GM21737 (cell line): ENCODE measurements around the gene CPA3.

ENCODE experiments used
- ATAC-seq: cut with Tn5 transposase; IDR thresholded peaks from one replicate; pipeline ENCODE4 v1.9.1; 2021; ENCODE audit warnings: mild to moderate bottlenecking, moderate library complexity; ENCODE audit not compliant: unreplicated experiment

Gene CPA3

DNA sequence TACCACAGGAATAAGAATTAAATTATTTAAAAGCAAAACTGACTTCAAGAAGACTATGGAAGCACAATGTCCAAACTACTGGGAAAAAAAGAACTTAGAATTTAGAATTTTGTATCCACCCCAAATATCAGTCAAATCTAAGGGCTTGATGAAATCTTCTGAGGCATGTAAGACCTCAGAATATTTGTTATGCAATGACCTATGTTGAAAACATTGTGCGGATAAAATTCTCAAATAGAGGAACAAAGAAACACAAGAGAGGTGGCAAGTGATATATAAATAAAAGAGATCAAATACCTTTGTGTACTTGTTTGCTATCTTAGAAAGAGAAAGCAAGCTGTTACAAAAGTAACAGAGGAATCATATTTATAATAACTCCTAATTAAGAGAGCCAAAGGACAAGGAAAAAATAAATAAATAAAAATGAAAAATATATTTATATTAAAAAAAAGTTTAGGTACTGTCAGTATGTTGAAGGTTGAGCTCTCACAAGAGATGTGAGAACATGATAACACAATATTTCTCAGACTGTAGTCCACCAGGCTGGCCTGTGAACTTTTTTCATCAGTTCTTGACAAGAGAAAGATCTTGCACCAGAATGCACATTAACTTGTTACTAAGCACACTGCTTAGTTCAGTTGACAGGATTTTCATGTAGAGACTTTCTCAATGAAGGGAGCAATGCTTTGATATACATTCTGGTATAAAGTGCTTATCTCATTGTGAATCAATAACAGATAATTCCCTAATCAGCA lies 50.0 kb downstream of the CPA3 start:
- ATAC-seq = no peak

DNA sequence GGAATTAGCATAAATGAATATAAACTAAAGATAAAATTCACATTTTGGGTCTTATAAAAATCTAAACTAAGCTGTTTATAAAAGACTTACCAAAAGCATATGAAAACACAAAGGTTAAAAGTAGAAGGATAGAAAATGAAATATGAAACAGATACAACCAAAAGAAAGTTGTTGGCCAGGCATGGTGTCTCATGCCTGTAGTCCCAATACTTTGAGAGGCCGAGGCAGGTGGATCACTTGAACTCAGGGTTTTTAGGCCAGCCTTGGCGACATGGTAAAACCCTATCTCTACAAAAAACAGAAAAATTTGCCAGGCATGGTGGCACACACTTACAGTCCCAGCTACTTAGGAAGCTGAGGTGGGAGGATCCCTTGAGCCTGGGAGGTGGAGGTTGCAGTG lies 51.0 kb downstream of the CPA3 start:
- ATAC-seq = no peak

DNA sequence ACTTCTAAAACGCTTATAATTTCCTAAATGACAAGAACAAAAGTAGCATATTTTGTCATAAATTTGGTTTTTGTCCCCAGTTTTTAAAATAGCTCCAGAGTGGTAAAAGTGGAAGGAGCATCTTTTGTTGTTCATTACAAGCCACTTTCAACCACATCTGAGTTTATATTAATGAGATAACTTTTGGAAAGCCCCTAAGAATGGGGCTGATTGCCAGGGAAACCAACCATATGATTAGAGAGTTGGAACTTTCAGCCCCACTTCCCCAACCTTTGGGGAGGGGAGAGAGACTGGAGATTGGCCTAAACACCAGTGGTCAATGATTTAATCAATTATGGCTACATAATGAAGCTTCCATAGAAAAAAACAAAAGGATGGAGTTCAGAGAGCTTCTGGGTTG lies 57.4 kb downstream of the CPA3 start:
- ATAC-seq = no peak

DNA sequence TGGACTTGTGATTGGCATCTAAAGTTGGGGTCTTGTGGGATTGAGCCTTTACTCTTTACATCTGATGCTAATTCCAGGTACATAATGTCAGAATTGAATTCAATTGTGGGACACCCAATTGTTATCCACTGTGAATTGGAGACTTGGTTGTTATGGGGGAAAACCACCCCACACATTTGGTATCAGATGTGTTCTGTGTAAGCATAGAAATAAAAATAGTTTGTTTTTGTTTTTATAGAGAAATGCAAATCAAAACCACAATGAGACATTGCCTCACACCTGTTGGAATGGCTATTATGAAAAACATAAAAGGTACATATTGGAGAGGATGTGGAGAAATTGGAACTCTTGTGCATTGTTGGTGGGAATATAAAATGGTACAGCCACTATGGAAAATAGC lies 58.5 kb downstream of the CPA3 start:
- no peak for ATAC-seq

DNA sequence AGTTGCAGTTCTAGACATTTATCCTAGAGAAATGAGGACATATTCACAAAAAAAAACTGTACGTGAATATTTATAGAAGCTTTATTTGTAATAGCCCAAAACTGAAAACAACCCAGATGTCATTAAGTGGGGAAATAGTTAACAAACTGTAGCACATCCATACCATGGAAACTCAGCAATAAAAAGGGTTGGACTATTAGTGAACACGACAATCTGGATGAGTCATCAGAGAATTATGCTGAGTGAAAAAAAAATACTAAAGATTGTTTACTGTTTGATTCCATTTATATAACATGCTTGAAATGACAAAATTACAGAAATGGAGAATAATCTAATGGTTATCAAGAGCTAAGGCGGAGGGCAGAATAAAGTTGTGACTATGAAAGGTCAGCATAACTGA lies 59.5 kb downstream of the CPA3 start:
- no peak for ATAC-seq

DNA sequence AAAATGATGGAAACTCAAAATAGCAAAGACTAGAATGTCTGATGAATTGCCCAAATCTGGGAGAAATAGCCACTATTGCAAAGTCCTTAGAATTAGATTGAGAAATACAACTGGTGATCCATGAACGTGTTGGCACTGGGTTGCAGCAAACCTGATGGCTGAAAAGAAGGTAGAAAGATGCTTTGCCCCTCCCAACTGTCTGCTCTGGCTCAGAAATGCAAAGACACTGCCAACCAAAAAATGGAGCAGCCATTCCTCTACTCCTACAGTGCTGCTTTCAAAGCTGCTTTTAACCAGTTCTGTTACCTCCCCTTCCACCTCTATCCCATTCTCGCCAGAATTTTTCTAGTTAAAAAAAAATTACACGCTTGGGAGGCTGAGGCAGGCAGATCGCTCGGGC lies 60.7 kb downstream of the CPA3 start:
- ATAC-seq = no peak

DNA sequence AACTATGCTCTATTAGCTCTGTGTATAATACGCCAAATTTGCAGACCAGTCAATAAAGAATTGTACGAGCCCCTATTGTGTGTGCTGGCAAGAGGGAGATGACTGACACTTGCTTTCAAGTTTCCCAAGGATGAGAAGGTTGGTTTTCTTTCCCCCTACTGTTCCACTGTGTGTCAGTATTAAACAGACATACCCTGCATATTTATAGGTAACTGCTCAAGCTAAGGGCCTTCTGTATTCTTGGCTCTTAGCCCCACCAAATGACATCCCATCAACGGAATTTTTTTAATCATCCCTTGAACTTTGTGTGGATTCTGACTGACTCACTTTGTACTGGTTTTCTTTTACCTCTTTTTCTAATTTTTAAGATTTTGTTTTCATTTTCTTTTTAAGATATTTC lies 65.7 kb downstream of the CPA3 start:
- ATAC-seq = no peak

DNA sequence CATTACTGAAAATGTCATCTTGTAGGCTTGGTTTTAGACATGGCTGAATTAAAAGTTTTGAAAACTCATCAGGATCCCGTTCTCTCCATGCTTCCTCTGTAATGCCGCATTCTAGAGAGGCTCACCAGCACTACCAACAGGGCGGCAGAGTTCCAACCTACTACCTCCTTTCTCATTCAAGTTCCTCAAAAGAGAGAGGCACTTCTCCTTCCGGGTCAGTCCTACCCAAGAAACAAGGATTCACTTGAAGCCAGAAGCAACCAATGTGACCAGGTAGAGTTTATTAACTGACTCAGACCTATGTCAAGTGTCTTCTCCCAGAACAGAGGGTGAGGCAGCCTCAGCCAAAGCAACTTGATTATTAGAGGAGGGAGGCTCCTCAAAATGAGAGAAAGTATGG lies 66.5 kb downstream of the CPA3 start:
- no peak for ATAC-seq

DNA sequence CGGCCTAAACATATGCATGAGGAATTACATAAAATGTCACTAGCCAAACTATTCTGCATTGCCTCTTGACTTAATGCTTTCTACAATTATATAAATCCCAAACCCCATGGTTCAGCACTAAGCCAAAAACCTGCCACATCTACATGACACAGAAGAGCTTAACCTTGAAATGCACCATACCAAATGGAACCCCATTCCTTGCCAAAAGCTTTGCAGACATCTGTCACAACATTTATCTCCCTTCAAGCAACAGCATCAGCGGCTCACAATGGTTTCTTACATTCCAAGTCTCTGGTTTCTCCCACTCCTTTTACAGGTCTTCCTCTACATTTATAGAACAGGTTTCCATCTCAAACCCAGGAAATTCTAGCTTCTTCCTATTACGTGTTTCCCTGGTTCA lies 67.9 kb downstream of the CPA3 start:
- no peak for ATAC-seq

DNA sequence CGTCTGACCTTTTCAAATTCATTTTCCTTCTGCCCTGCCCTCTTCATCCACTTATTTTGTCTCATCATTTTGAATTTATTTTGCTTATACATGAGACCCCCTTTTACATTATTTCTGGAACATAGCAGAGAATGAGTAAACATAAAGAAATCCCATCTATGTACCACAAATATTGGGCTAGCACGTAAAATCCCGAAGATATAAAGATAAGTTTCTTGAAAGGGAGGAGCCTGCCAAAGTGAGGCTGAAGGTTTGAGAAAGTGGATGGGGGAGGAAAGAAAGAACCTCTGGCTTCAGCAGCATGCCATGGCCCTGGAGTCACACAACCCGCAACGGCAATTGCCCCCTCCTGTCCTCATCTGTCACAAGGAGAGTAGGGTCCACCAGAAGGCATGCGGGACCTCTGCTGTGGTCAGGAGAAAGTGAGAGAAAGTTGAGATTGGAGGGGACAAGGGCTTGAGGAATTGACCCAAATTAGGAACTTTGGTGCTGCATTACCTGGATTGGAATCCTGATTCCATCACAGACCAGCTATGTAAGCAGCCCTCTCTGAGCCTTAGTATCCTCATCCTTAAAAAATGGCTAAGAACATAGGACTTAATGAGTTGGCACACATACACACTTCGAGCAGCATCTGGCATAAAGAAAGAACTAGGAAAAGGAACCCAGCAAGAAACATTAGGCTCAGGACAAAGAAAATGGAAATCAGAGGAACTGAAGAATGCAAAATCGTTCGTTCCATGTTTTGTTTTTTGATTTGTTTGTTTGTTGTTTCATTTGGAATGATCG lies 72.6 kb downstream of the CPA3 start:
- ATAC-seq = no peak

DNA sequence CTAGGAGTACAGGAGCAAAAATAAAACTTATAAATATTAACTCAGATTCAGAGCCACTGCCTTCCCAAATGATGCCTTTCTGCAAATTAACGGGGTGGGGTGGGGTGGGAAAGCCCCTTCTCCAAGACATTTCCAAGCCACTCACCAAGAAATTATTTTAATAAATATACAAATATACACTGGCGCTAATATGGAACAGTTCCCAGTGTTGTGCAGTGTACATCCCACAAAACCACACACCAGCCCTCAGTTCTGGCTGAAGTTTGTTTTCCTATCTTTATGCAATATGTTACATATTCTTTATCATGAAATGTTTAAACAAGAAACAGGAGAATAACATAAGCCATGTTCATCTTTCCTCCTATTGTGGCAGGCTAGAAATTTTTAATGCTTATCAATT lies 73.2 kb downstream of the CPA3 start:
- no peak for ATAC-seq

DNA sequence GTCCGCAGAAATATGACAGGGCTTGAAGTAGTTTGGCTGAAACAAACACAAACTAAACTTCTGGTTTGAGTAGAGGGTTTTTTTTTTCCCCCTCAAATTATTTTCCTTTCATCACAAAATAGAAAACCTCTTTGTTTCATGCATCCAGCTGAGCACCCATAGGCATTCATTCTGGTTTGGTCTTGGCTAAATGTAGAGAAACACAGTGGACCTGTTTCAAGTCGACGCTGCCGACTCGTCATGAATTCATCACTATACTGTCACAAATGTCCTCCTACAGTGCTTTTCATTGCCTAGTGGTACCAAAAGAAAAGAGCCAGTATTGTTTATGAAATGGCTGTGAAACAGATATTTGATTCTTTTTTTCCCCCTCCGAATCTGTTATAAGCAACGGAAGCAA lies 73.8 kb downstream of the CPA3 start:
- no peak for ATAC-seq

DNA sequence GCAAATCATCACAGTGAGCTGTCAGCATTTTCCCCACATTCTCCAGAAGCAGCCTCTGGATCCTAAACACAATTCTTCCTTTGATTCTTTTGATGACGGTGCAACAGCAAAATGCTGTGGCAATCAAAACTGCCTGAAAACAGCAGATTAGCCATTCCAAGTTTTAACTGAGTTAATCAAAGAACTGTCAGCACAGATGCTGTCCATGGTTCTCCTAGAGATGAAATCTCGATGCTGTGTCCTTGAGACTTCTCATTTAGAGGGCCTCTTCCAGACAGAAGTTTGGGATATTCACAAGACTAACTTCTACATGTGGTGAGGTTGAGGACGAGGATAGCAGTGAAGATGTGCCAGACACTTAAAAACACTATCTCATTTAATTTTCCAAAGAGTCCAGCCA lies 75.9 kb downstream of the CPA3 start:
- no peak for ATAC-seq

DNA sequence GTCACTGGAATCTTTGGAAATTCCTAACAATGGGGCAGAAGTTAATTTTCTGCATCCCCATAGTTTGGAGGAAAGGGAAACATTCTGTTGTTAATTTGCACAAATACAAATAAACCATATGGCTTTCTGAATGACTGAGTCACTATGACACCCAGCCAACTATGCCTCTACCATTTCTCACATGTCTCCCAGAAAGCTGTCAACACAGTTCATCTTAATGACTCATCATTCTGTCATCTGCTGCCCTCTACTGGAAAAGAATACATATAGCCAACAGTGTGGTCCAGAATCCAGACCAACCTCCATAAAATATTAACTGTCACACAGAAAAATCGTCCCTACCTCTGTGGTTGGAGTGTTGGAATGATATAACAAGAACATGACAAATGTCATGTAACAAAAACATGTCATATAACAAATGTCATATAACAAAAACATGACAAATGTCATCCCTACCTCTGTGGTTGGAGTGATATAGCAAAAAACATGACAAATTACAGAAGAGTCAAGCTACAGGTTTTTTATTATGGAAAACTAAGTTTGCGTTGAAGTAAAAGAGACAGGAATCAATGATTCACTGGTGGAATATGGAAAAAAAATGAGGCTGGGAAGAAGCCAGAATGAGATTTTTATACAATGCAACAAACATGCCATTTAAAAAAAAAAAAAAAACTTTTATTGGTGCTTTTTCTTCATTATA lies 78.6 kb downstream of the CPA3 start:
- peak; percentile 96 for ATAC-seq

DNA sequence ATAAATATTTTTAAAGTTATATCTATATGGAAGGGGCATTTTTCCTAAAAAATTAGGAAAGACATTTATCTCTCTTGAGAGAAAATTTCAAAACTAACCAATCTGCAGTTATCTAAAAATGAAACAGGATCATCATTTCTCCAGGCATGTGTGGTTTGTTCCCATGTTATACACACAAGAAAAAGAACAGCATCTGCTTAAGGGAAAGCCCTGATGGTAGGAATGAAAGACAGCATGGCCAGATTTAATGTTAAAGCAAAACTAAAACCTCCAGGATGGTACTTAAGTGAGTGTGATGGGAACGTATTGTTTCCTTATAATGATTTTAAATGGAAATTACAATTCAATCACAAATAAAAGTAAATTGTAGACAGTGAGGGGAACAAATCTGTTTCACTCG lies 80.0 kb downstream of the CPA3 start:
- ATAC-seq = no peak
